Measurements from ENCODE around the gene ATP1B4.
A peak's percentile ranks its signal among the peaks of the same experiment; 100 is the strongest.

ATP1B4 gene

DNA sequence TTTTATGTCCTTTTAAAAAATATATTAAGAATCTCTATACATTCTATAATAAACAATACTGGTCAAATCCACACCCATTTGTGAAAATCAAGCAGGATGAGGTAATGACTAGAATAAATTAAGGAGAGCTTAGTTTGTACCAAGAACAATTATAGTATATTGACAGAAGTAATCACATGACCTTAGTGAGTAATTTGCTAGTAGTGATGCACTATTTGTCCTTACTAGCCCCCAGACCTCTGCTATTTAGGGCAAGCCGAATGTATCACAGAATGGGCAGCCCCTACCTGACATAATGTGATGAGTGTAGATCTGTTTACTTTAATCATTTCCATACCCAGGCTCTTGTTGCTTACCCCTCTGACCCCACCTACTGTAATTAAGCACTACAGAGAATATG, 15.8 kb downstream of the ATP1B4 start:
- DNase-seq = no peak

DNA sequence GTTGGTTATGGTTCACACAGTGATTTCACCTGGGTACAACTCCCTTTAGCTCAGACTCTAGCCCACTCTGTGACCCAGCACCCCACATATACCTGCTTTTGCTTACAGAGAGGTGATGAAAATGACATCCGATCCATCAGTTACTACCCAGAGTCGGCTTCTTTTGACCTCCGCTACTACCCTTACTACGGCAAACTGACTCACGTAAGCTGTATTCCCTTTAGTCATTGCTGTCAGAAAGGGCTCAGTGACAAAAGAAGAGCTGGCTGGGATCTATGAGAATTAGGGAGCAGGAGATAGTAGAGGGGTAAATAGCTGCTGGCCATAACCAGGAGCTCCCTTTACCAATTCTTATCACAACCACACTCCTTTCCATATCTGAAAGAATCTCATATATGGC, 16.7 kb downstream of the ATP1B4 start:
- DNase-seq = no peak

DNA sequence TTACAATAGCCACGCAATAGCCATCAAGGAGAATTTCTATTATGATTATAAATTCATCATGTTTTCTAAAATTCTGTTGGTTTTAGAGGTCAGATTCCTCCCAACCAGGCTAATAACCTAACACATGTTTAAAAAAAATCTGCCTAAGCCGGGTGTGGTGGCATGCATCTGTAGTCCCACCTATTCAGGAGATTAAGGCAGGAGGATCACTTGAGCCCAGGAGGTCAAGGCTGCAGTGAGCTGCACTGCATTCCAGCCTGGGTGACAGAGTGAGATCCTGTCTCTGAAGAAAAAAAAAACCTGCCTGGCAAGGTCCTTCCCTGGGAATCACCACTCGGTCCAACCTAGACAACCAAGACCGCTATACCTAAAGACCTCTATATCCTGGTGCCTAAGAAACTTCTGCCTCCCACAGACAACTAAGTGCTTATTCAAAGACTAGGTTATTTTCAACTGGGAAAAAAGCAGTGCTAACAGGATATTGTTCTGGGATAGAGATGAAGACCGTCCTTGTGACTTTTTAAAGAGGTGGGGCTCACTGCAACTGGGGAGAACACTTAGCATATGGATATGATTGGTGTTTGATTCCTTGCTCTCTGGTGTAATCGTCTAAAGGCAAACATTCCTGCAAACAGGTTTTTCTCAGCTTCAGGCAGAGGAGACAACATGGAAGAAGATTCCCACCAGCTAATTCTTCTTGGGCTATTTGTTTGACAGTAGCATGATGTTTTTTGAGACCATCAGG, 18.2 kb downstream of the ATP1B4 start:
- no peak for DNase-seq

DNA sequence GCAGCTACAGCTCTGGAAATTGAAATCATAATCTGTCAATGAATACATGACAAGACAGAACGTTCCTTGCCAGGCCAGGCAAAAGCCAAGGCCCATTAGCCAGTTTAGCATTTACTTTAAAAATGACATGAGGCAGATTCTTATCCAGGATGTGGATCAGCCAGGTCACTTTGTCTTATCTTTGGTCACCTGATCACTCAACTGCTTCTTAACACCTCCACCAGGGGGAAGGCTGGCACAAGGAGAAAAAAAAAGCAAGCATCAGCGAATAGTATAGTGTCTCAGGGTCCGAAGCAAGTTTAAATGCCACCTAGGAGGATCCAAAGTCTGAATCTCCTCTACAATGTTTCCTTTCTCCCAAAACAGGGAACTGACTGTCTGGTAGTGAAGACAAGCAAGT, 18.8 kb downstream of the ATP1B4 start:
- peak in 1 of 2 donors; percentile 2 for DNase-seq

DNA sequence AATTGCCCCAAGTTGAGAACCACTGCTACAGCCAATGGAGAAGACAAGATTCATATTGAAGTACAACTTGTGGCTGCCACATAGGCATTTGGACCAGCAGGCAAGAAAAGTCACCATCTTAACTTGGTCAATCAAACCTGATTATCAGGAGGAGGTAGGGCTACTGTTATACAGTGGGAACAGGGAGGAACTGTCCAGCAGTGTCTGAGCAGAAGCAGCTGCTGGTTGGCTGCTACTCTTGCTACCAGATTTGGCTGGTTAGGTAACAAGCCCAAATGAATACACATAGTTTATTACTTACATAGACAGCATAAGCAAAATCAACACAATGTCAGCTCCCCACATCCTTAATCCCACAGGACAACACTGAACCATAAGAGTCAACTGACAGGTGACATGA, 39.4 kb downstream of the ATP1B4 start:
- DNase-seq = no peak

DNA sequence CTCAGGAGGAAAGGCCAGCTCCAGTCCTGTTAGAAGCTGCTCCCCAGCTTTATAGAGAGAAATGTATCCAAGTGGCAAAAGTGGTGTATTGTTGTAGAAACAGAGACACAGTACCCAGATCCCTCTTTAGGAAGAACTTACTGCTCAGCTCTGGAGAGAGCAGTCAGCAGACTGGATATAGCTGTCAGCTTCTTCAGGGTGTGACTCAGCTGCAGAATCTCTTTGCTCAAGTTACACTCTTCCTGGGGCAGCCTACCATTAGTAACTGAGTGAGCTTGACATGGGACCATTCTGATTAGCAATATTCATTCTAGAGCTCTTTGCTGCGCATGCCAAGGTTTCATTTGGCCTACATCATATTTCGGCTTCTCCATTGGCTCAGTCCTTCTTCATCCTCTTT, 40.5 kb downstream of the ATP1B4 start:
- DNase-seq = no peak

DNA sequence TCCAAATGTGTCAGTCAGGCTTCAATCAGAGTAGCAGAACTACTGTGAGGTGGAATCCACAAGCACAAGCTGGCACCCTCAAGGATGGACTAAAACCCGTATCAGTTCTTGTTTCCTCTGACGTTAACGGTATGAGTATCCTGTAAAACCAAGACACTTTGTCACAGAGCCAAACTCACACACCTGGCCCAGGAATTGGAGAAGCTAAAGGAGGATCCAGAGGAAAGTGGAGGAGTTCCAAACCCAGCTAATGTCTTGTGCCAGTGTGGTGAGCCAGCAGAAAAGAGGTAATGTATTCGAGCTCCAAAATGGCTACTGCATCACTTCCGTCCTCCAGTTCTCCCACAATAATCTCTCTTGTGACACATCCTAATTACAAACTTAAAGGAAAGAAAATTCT, 44.7 kb downstream of the ATP1B4 start:
- DNase-seq = no peak

DNA sequence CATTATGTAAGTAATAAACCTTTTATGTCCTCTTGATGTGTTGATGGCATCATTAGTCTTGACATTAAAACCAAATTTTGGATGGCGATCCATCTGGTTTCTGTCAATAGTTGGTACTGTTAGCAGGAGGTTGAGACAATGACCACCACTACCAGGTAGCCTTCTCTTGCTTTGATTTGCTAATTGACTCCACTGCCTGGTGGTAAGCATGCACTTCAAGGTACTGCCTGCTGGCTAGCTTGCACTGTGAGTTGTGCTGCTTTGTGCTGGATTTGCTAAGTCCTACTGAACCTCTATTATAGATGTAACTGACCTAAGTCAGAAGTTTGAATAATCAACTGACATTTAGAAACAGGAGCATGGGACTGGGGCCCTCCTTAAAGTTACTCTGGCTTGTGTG, 46.3 kb downstream of the ATP1B4 start:
- DNase-seq = no peak

DNA sequence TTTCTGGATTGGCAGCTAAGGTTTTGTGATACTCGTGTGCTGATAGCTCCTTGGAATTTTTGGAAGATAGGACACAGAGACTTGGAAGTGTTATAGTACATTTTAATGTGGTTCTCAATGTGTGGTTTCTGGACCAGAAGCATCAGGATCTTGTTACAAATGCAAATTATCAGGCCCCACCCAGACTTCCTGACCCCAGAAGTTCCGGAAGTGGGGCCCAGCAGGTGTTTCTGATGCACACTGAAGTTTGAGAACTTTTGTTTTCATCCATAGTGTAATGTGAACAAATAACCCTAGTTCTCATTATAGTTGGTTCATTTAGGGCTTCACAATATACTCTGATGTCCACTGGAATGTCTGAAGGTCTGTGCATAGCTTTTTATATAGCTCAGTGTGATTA, 57.6 kb downstream of the ATP1B4 start:
- DNase-seq = no peak

- no peak for DNase-seq
These were observed 64.7 kb downstream of the ATP1B4 start for GRCh38 chrX:120426599-120426998.

DNA sequence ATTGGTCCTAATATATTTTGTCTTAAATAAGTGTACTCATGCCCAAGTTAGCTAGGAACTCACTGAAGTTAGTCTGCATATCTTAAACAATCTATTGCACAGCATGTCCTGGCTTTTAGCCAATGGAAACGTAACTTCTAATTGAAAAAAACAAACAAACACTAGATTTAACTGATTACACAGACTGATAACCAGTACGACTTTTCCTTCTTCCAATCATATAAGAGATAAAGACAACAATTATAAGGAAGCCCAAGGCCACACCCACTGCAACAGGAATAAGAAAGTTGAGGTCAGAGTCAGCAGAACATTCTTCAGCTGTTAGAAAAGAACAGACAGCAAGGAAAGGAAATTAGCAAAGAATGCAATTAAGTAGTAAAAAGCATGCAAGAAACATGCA, 66.4 kb downstream of the ATP1B4 start:
- DNase-seq = no peak

DNA sequence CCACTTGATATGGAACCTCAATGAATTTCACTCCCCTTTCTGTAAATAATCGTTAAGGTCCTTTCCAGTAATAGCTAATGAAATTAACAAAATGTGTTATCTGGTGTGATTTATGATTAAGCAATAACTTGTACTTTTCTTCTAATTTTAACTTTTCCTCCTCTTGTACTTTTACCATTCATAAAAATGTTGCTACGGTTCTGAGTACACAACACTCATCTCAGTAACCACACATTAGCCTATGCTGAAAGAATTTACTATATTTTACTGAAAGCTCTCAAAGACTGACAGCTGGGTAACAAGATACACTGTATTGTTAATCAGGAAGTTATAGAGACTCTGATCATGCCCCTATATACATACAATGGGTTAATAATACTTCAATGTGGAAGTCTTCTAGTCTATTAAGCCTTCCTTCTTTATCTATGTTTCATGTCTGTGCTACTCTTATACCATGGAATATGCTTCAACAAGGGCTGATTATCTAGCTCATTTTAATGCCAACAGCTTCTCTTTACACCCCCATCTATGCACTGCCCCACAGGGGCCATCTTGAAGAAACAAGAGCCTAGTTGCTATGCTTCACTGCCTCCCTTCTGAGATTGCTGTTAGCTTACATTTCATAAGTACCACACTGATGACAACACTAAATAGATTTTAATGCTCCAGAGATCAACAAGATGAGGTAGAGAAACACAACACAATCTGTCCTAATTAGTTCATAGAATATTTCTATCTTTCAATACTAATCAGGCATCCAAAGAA, 68.1 kb downstream of the ATP1B4 start:
- no peak for DNase-seq
